Activated CD4-positive, alpha-beta T cell treated with anti-CD3 and anti-CD28 coated beads, Interleukin-2, amount 50 U/mL, for 24 hours (primary cell): ENCODE results near the gene TRAF1.

Source experiments
- DNase-seq, 2 donors: peaks; one replicate each; pipeline ENCODE4 v3.0.0-alpha.2; 2020; ENCODE audit warnings: low read depth in 1 of 2, low spot score in 1 of 2

The TRAF1 gene

DNA sequence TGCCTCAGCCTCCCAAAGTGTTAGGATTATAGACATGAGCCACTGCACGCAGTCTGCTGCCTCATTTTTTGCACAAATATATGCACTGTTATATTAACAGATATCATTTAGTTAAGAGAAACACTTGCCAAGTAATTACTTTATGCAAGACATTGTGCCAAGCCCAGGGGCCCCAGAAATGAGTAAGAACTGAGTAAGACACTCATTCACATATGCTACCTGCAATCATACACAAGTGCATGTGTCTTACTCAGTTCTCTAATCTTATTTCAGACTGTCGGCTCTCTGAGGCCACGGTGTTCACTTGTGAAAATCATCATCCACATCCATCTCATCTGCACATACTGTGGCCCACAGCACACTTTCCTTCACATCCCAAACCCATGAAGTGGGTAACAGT lies 16.0 kb downstream of the TRAF1 start:
- no peak for DNase-seq

DNA sequence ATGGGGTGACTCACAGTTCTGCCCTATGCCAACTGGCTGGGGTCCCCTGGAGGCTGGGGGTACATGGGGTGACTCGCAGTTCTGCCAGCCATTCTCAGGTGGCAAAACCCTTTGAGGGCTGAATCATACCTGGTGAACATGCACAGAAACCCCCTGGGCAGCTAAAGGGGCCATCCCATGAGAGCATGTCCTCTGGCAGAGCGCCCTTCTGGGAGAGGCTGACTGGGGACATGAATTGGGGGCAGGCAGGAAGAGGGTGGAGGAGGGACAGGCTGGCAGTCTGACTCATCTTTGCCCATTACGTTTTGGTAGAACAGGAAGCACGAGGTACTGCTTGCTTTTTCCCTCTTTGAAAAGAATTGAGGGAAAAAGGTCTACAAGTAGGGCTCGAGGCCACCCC lies 16.7 kb downstream of the TRAF1 start:
- DNase-seq: peak in 1 of 2 donors; percentile 52

- no peak for DNase-seq
Measured at GRCh38 chr9:120905315-120906164, 21.1 kb downstream of the TRAF1 start.

DNA sequence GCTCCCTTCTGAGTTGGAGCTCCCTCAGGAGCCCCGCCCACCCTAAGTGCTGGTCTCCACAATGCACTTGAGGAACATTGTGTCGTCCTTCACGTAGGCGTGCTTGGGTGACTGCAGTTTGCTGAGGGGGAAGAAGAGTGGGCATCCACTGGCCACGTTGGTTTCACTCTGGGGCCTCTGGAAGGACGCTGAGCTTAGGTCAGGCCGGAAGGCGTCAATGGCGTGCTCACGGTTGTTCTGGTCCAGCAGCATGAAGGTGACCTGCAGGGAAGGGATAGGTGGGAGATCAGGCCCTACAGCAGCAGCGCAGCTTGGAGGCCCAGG lies 21.7 kb downstream of the TRAF1 start:
- DNase-seq: no peak

- no peak for DNase-seq
Measured at GRCh38 chr9:120904061-120904977, 22.3 kb downstream of the TRAF1 start.

- no peak for DNase-seq
Measured at GRCh38 chr9:120902569-120903535, 23.7 kb downstream of the TRAF1 start.

GRCh38 chr9:120901755-120902568 lies 24.6 kb downstream of the TRAF1 start:
- no peak for DNase-seq

DNA sequence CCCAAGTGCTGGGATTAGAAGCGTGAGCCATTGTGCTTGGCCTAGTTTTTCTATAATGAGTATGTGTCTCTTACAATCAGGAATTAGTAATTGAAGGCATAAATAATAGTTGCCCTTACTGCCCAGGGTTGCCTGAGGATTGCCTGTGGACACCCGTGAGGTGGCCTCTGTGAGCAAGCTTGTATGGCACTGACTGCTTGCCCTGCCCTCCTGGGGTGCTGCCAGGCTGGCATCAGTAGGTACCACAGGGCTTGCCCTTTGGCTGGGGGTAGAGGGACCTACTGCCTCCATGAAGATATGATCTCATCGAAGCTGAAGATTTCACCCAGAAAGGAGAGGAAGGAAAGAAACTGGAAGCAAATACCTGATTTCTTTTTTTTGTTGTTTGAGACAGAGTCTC lies 25.8 kb downstream of the TRAF1 start:
- no peak for DNase-seq

DNA sequence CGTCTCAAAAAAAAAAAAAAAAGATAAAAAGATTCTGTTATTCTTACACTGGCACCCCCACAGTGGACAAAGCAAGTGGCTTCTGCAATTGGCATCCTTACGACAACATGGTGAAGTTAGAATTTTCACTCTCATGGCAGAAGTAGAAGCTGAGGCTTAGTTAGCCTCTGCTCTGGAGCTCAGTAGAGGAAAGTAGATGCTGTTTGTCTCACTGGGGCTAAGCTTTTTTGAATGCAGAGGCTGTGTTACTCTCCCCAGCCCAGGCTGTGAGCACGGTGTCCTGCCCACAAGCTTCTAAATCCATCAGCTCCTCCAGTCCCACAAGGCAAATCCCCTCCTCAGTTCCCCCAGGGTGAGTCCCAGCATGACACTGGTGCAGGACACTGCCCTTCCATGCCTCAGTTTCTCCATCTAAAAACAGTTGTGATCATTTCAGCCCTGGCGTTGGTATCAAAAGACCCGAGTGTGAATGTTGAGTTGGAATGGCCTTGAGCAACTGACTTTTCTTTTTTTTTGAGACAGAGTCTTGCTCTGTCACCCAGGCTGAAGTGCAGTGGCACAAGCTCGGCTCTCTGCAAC lies 27.0 kb downstream of the TRAF1 start:
- no peak for DNase-seq

DNA sequence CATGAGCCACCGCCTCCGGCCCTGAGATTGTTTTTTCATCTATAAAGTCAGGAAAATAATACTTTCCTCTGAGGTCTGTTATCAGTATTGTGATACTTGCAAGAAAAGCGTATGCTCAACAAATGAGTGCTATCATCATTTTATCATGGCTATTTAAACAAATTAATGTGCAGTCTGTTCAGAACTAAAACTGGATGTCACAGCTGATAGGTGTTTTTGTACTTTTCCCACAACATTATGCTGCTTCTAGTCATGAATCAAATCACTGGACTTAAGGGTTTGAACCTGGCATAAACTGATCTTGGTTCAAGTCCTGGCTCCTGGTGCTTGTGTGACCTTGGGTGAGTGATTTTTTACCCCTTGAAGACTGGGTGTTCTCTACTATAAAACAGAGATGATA lies 28.2 kb downstream of the TRAF1 start:
- DNase-seq: no peak

DNA sequence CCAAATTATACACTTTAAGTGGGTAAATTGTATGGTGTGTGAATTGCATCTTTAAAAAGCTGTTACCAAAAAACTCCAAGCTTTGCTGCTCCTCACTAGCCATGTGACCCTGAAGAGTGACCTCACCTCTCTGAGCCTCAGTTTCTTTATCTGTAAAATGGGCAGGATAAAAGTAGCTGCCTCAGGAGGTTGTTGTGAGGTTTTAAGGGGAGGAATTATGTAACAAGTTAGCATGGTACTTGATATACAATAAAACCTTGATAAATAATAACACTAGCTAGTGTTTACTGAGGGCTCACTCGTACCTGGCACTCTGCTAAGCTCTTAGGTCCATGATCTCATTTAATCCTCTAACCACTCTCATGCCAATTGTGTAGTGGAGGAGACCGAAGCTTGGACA lies 30.6 kb downstream of the TRAF1 start:
- no peak for DNase-seq

DNA sequence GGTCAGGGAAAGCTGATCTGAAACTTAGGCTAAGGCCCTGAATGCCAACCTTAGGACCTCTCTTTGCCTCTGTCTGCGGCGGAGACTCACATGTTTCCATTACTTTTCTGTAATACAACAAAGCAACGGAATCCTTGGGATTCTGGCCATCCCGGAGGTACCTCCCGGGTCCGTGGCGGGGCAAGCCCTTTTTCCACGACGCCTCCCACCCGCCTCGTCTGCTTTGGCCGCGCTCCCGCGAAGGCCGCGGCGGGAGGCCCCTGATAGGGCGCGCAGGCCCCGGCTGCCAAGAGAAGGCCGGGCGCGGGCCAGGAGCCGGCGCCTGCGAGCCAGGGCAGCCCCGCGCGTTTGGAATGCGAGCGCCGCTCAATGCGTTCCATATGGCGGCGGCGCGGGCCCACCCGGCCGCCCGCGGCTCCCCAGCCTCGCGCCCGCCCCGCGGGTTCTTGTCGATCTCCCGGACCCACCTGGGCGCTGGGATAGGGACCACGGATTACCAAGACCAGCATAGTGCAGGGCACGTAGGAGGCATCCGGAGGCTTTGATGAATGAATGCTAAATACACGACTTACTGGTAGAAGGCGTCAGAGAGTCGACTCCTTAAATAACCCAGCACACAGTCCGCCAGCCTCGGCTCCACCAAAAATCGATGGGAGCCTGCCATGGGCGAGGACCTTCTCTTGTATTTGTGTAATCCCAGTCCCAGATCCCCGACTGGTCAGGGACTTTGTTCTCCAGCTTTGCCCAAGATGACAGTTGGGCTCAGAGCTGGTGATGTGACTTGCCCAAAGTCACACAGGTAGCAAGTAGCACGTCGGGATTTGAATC lies 32.1 kb downstream of the TRAF1 start:
- no peak for DNase-seq

DNA sequence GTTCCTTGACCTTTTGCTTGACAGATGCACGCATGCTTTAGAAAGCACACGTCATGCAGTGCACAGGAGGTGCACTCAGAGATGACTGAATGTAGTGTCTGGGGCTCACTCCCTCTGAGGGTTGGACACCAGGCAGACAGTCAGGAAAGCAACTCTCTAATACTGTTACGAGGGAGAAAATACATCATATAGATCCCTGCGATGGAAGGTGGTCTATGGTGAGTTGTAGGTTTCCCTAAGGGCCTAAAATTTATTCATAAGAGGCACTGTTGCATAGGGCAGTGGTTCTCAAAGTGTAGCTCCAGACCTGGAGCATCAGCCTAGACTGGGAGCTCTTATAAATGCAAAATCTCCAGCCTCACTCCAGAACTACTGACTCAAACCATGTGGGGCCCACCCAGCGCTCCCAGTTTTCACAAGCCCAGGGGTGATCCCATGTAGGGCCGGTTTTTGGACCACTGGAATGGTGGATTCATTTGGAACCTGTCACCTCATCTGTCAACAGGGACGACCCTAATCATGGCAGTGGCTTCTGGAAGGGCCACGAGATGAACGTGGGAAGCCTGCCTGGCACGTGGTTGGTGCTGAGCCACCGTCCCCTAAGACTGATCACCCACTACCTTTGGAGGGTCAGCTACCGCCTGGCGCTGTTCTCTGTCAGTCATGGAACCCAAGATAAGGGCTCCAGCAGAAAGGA lies 32.8 kb downstream of the TRAF1 start:
- no peak for DNase-seq

- DNase-seq: peak in 1 of 2 donors; percentile 69
Measured at GRCh38 chr9:120892748-120893610, 33.6 kb downstream of the TRAF1 start.

- no peak for DNase-seq
Measured at GRCh38 chr9:120891884-120892747, 34.5 kb downstream of the TRAF1 start.

DNA sequence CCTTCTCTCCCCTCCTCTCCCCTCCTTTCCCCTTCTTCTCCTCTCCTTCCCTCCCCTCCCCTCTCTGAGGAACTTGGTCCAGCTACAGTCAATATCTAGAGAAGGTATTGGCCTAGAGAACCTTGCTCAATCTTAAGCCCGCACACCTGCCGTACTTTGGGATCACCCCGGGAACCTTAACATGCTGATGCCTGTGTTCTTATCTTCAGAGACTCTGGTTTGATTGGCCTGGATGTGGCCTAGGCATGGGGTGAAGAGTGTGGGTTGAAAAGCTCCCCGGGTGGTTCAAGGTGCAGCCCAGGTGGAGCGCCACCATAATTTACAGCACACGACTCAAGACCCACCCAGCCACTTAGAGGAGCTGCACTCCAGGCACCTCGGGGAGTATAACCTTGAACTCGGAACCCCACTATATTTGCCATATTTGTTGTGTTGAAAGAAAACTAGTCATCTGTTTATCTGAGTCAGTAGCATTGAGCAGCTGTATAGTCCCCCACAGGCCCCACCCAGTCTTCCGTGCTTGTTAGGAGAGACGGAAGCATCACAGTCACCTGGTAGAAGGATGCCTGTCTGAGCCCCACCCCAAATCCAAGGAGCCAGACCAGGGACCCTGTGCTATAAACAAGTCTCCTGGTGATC lies 35.2 kb downstream of the TRAF1 start:
- DNase-seq: peak in 1 of 2 donors; percentile 69
